Fibroblast of mammary gland (primary cell): ENCODE data around the gene DTNBP1.
A peak's percentile ranks its signal among the peaks of the same experiment; 100 is the strongest.

ENCODE experiments used
- DNase-seq: peaks from one replicate; pipeline ENCODE4 v3.0.0-alpha.2; 2010; ENCODE audit warnings: low read depth
- H3K4me3 ChIP-seq: 2 replicates; pipeline ENCODE4 v1.5.1; 2011; ENCODE audit warnings: low read depth, mild to moderate bottlenecking, low read length, moderate library complexity; ENCODE audit not compliant: control insufficient read depth
- TF ChIP-seq, protein P1 (sequence below): conservative IDR thresholded peaks from 2 replicates; pipeline ENCODE4 v1.5.1; 2011; ENCODE audit warnings: low read depth, low read length, inconsistent platforms; ENCODE audit not compliant: control insufficient read depth, insufficient read depth

DTNBP1 gene

DNA sequence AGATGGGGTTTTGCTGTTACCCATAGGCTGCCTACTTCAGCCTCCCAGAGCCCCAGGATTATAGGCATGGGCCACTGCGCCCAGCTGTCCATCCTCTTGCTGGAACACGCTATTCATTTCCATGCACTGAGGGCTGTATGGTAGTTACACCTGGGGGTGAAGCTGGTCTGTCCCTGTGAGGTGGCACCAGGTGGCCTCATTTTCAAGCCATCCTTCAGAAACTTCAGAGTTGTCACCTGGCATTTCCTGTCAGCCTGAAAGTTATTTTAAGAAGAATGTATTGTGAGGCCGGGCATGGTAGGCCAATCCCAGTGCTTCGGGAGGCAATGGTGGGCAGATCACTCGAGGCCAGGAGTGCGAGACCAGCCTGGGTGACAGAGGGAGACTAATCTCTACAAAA, 147.6 kb downstream of the DTNBP1 start:
- H3K4me3 ChIP-seq: no peak overlapping the region
- TF ChIP-seq, protein P1, sequence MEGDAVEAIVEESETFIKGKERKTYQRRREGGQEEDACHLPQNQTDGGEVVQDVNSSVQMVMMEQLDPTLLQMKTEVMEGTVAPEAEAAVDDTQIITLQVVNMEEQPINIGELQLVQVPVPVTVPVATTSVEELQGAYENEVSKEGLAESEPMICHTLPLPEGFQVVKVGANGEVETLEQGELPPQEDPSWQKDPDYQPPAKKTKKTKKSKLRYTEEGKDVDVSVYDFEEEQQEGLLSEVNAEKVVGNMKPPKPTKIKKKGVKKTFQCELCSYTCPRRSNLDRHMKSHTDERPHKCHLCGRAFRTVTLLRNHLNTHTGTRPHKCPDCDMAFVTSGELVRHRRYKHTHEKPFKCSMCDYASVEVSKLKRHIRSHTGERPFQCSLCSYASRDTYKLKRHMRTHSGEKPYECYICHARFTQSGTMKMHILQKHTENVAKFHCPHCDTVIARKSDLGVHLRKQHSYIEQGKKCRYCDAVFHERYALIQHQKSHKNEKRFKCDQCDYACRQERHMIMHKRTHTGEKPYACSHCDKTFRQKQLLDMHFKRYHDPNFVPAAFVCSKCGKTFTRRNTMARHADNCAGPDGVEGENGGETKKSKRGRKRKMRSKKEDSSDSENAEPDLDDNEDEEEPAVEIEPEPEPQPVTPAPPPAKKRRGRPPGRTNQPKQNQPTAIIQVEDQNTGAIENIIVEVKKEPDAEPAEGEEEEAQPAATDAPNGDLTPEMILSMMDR: no peak
- DNase-seq: no peak

DNA sequence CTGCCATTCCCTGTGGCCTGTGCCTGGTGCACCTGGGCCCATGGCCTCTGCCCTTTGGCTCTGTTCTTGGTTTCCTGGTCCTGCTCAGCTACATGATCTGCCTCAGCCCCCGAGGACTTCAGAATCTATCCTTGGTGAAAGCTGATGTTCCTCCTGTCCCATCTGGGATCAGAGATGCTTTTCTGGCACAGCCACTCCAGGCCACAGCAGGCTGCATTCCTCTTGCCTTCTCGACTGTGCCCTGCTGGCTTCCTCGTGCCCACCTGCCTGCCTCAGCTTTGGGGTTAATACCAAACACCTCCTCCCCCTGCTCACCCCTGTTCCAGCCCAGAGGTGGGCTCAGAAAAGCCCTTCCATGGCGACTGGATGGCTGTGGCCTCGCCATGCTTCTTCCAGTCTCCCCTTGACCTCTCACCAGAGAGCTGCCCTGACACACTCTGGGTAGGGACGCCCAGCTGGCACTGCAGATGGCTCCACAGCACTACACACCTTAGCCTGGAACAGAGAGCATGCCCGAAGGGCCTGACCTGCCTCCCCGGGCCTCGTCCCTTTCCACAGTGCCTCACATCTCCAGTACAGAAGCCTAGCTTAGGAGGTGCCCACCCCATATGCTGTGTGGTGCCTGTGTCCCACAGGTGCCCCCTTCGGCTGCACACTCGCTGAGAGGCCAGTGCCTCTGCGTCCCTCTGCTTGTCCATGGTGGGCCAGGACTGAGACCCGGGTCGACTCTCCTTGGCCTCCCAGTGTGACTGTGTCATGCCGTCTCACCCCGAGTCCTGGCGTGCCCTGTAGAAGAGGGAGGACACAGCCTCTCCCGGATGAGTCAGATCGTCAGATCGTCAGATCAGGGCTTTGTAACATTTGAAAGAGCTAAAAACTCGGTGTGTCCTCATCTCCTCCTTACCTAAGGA, 148.8 kb downstream of the DTNBP1 start:
- TF ChIP-seq, protein P1: no peak
- DNase-seq: no peak

DNA sequence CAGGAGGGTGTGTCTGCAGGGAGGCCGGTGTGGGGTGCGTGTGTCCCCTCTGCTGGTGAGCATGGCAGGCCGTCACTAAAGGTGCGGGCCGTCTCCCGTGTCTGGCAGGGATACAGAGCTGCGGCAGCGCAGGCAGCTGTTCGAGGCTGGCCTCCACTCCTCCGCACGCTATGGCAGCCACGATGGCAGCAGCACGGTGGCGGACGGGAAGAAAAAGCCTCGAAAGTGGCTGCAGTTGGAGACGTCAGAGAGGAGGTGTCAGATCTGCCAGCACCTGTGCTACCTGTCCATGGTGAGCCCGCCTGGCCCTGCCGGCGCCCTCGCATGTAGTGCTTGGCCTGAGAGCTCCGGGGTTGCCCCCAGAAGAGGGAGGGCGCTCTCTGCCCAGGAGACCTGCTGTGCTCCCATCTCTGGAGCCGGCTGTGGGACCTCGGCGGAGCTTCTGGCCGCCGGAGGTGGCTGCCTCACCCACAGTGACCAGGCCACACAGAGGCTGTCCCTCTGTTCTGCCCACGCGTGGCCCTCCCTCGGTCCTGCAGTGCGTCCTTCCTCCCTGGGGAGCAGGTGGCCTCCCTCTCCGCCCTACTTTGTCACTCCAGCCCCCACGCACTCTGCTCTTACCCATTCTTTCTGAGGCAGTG, 149.6 kb downstream of the DTNBP1 start:
- H3K4me3 ChIP-seq: no peak overlapping the region
- TF ChIP-seq, protein P1: no peak
- DNase-seq: no peak

More for the DNA sequence above, 148.8 kb downstream of the DTNBP1 start:
- H3K4me3 ChIP-seq: no peak overlapping the region

DNA sequence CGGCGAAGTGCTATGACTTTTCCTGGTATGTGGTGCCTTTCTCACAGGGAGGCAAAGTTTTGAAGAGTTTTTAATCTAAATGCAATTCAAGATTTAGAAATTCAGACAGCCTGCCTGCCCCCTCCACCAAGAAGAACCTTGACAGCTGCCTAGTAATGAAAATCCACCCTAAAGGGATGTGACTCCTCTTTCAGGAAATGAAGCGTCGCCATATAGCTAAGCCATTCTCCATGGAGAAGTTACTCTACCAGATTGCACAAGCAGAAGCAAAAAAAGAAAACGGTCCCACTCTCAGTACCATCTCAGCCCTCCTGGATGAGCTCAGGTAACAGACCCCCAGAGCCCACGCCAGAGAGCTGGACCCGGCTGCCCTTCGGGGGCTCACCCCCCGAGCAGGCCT, 150.1 kb downstream of the DTNBP1 start:
- no peak overlapping the region for H3K4me3 ChIP-seq
- no peak for DNase-seq
- TF ChIP-seq, protein P1: no peak

DNA sequence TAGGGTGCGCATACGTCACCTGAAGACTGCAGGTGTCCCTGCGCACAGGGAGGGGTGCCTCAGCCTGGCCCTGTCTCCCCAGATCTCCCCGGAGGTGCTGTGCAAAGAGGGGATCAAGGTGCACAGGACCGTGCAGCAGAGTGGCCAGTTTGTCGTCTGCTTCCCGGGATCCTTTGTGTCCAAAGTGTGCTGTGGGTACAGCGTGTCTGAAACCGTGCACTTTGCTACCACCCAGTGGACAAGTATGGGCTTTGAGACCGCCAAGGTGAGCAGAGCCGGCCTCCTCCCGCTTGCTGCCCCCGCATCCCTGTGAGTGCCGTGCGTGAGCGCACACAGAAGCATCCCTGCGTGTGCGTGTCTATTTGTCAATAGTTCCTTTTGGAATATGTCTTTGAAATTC, 150.7 kb downstream of the DTNBP1 start:
- peak; percentile 38 for DNase-seq
- no peak overlapping the region for H3K4me3 ChIP-seq
- TF ChIP-seq, protein P1: peak; percentile 14

DNA sequence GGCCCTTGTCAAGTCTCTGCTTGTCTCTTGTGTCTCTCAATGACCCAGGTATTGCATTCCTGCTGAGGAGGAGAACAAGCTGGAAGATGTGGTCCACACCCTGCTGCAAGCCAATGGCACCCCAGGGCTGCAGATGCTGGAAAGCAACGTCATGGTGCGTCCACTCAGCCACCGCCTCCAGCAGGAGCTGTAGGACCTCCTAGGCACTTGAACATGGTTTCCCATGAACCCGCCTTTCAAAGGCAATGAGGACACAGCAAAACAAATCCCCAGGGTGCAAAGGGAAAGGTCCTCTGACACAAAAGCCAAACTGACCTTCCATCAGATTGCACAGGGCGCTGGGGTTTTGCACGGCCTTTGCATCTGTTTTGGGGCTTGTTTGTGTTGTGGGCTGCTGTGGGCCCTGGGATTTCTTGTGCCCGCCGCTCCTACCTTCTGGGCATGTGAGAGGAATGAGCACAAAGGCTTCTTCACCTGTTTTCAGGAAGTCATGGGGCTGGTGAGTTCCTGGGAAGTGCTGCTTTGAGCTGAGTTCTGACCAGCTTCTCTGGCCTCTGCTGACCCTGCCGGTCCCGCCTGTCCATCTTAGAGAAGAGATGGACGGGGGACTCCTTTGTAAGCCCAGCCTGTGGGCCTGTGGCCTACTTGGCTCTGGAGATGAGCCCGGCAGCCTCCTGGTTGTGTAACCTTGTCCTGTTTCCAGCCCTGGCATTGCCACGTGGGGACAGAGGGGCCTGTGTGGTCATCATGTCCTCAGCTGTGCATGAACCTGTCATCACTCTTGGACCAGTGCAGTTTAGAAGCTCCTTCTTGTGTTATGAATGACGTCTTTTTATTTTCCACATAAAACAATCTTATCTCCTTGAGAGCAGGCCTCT, 151.3 kb downstream of the DTNBP1 start:
- TF ChIP-seq, protein P1: no peak
- H3K4me3 ChIP-seq: no peak overlapping the region
- DNase-seq: no peak
